ENCODE data around the gene STK32A.

GRCh38 chr5:147397616-147398015 is 162.8 kb downstream of the STK32A start:
- TF ChIP-seq CTCF (conservative IDR thresholded peaks at IDR 0.05; ENCODE audit: low read depth in 2 of 2) (peak; percentile 49 to 71), EZH2phosphoT487 (IDR thresholded peaks at IDR 0.05; ENCODE audit: unreplicated experiment) (no peak), EZH2 (IDR thresholded peaks at IDR 0.05; ENCODE audit: low read depth, unreplicated experiment) (no peak), POLR2AphosphoS5 (IDR thresholded peaks at IDR 0.05; ENCODE audit: low read depth) (0 out of 2 replicates have a peak, but pooled peaks have one; percentile 10), CREB1 (CRISPR knock-in tag; IDR thresholded peaks at IDR 0.05; ENCODE audit: low read depth) (no peak), REST (IDR thresholded peaks at IDR 0.05; ENCODE audit: unreplicated experiment) (no peak), STAT1 (IDR thresholded peaks at IDR 0.05; ENCODE audit: unreplicated experiment) (no peak), ZNF114 (CRISPR knock-in tag; IDR thresholded peaks at IDR 0.05) (no peak), JUNB (IDR thresholded peaks at IDR 0.05; ENCODE audit: unreplicated experiment) (no peak), NANOG (IDR thresholded peaks at IDR 0.05; ENCODE audit: borderline replicate concordance) (no peak), ZNF331 (CRISPR knock-in tag; IDR thresholded peaks at IDR 0.05; ENCODE audit: low read depth) (no peak)
